Measurements from ENCODE around the gene ADAMTSL1. TPM values are rescaled to one million over a fixed set of nuclear protein-coding genes. Genes with fewer than 3 reads are reported as not detected.

The ADAMTSL1 gene
- total RNA-seq, 1 experiment from 2014 or later = 1.2 TPM

GRCh38 chr9:18955626-18956025, 481.7 kb downstream of the ADAMTSL1 start:
- no CpG with 5 or more reads among the region's 2 CpGs for WGBS (ENCODE audit: extremely low coverage, insufficient read length, low lambda C conversion rate)

More at GRCh38 chr9:18955626-18956025, 481.7 kb downstream of the ADAMTSL1 start:
- Histone ChIP-seq H3K27ac (ENCODE audit: insufficient read length, low read depth, low read length) (no peak overlapping the region), H3K79me1 (ENCODE audit: insufficient read depth, low read depth, low read length, poor library complexity, severe bottlenecking) (no peaks in the 10 kb centered on the region), H3K4me1 (ENCODE audit: insufficient read depth, low read length) (no peaks in the 10 kb centered on the region), H4K5ac (ENCODE audit: insufficient read length, low read depth, low read length) (no peak overlapping the region), H3K4ac (ENCODE audit: low read depth, low read length) (no peak overlapping the region), H3K9ac (ENCODE audit: extremely low read depth, insufficient read length, low read length) (no peak overlapping the region), H3K4me2 (ENCODE audit: insufficient read depth, insufficient read length, low read length) (no peak overlapping the region), H3K27me3 (ENCODE audit: insufficient read depth, low read length) (no peaks in the 10 kb centered on the region), H2BK120ac (ENCODE audit: low read depth, low read length, poor library complexity, severe bottlenecking) (no peak overlapping the region), H2AFZ (ENCODE audit: low read length) (no peak overlapping the region), H3K9me3 (ENCODE audit: control insufficient read depth, low read depth, low read length) (no peaks in the 10 kb centered on the region), H3T11ph (ENCODE audit: low read length) (no peak overlapping the region), H2BK15ac (ENCODE audit: low read depth, low read length) (no peak overlapping the region), H2BK20ac (ENCODE audit: low read depth, low read length, poor library complexity, severe bottlenecking) (no peak overlapping the region), H2BK5ac (ENCODE audit: insufficient read length, low read length) (no peak overlapping the region), H3K79me2 (ENCODE audit: insufficient read depth, low read length) (no peaks in the 10 kb centered on the region), H2AK5ac (ENCODE audit: insufficient read length, low read length) (no peak overlapping the region), H3K14ac (ENCODE audit: insufficient read depth, low read length) (no peak overlapping the region), H4K91ac (ENCODE audit: insufficient read length, low read depth, low read length) (no peak overlapping the region), H4K8ac (replicated peaks; ENCODE audit: insufficient read length, low read depth, low read length) (no peak overlapping the region), H3K56ac (ENCODE audit: insufficient read length, low read depth, low read length) (no peak overlapping the region), H4K20me1 (ENCODE audit: control insufficient read depth, insufficient read depth, insufficient read length) (no peaks in the 10 kb centered on the region), H3K18ac (ENCODE audit: insufficient read length, low read depth, low read length) (no peak overlapping the region), H3K23me2 (ENCODE audit: insufficient read length, low read depth, low read length, poor library complexity, severe bottlenecking) (no peaks in the 10 kb centered on the region), H3K23ac (ENCODE audit: insufficient read length, low read depth, low read length) (no peak overlapping the region), H2BK12ac (ENCODE audit: insufficient read length, low read depth, low read length) (no peak overlapping the region)
- no peaks in the 10 kb centered on the region for H3K9me3 Mint-ChIP-seq
- no peak for TF ChIP-seq CTCF (conservative IDR thresholded peaks at IDR 0.05)
- peaks cover 2 to 3% of the 10 kb centered on the region in 2 experiments; a peak in 2 of 4 replicates for H3K4me1 Mint-ChIP-seq
- H3K27ac Mint-ChIP-seq = no peak overlapping the region
- DNase-seq = no peak
- peaks cover 2% of the 10 kb centered on the region; the same call in 1 of the 2 replicates for H3K27me3 Mint-ChIP-seq (ENCODE audit: low read depth)
- H3K36me3 Mint-ChIP-seq (ENCODE audit: insufficient read depth in 1 of 3, low read depth in 3 of 3) = no peaks in the 10 kb centered on the region
- no peak overlapping the region for H3K4me3 Mint-ChIP-seq

Small RNA genes within 50 kb of the gene (microRNA-seq; reads per million reads assigned to microRNA genes)
- not detected for gene MIR3152 (ENCODE audit: borderline microRNAs expressed)

Measured in H9 (cell line).